ENCODE measurements around the gene ITSN2. TPM values are rescaled to one million over a fixed set of nuclear protein-coding genes. Genes with fewer than 3 reads are reported as not detected.

Gene ITSN2
- total RNA-seq, 2 donors from 2014 or later, result 12.6 to 16.8 TPM

DNA sequence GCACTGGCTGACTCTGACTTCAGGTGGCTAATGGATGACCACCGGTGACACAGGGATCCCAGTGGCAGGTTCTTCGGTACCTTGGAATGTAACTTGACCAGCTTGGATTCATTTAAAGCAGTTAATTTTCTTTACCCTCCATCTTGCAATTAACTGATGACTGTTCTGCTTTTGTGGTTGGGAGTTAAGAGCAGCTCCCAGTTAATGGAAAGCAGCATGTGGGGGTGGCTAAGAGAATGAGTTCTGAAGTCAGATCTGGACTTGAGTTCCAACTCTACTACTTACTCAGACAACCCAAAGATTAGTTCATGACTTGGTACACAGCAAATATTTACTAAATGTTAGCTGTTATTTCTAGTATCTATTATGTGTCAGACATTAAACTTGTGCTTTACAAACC is 127.0 kb downstream of the ITSN2 start:
- H3K4me3 ChIP-seq (ENCODE audit: low read length), result no peak overlapping the region
- H3K9ac ChIP-seq (ENCODE audit: extremely low read depth, low read length, poor library complexity, severe bottlenecking), result no peak overlapping the region
- Mint-ChIP-seq H3K27ac (no peak overlapping the region), H3K4me1 (peaks cover 11% of the 10 kb centered on the region), H3K27me3 (ENCODE audit: insufficient read depth) (peaks cover 7% of the 10 kb centered on the region), H3K9me3 (no peaks in the 10 kb centered on the region), H3K4me3 (no peak overlapping the region), H3K36me3 (ENCODE audit: low read depth) (no peaks in the 10 kb centered on the region)
- 96 to 100% methylated on average over 1 to 2 of the region's 2 CpGs for WGBS, 2 experiments (ENCODE audit: insufficient coverage in 1 of 2, insufficient read length in 1 of 2)
- H3K4me1 ChIP-seq (ENCODE audit: control insufficient read depth, insufficient read depth, low read length), result no peaks in the 10 kb centered on the region
- H3K27ac ChIP-seq (ENCODE audit: low read depth, low read length), result no peak overlapping the region
- DNase-seq, result no peak
- no peaks in the 10 kb centered on the region for H3K36me3 ChIP-seq (ENCODE audit: control insufficient read depth, insufficient read depth, low read length)
- H3K9me3 ChIP-seq (ENCODE audit: control insufficient read depth, low read length), result no peaks in the 10 kb centered on the region
- no peak for TF ChIP-seq CTCF (conservative IDR thresholded peaks at IDR 0.05)
- H3K27me3 ChIP-seq (ENCODE audit: control insufficient read depth, insufficient read depth, low read length, poor library complexity, severe bottlenecking), result peaks cover 53% of the 10 kb centered on the region

- DNase-seq, result no peak
- no peaks in the 10 kb centered on the region for H3K4me1 ChIP-seq (ENCODE audit: control insufficient read depth, insufficient read depth, low read length)
- no peaks in the 10 kb centered on the region for H3K36me3 Mint-ChIP-seq (ENCODE audit: low read depth)
- peaks cover 7% of the 10 kb centered on the region for H3K27me3 Mint-ChIP-seq (ENCODE audit: insufficient read depth)
- H3K4me3 Mint-ChIP-seq, result no peak overlapping the region
- H3K27ac Mint-ChIP-seq, result no peak overlapping the region
- TF ChIP-seq CTCF (conservative IDR thresholded peaks at IDR 0.05), result no peak
- WGBS, 2 experiments (ENCODE audit: insufficient coverage in 1 of 2, insufficient read length in 1 of 2), result 92 to 95% methylated on average over 3 to 4 of the region's 4 CpGs
- H3K4me1 Mint-ChIP-seq, result no peaks in the 10 kb centered on the region
- no peaks in the 10 kb centered on the region for H3K36me3 ChIP-seq (ENCODE audit: control insufficient read depth, insufficient read depth, low read length)
- H3K27ac ChIP-seq (ENCODE audit: low read depth, low read length), result peak overlapping the region; percentile 5
- H3K9ac ChIP-seq (ENCODE audit: extremely low read depth, low read length, poor library complexity, severe bottlenecking), result no peak overlapping the region
- no peak overlapping the region for H3K4me3 ChIP-seq (ENCODE audit: low read length)
- peaks cover 39% of the 10 kb centered on the region for H3K27me3 ChIP-seq (ENCODE audit: control insufficient read depth, insufficient read depth, low read length, poor library complexity, severe bottlenecking)
- no peaks in the 10 kb centered on the region for H3K9me3 Mint-ChIP-seq
- H3K9me3 ChIP-seq (ENCODE audit: control insufficient read depth, low read length), result no peaks in the 10 kb centered on the region
Measured at GRCh38 chr2:24231461-24231881, 128.9 kb downstream of the ITSN2 start.

GRCh38 chr2:24228470-24228869 is 131.9 kb downstream of the ITSN2 start:
- Mint-ChIP-seq H3K4me1 (no peaks in the 10 kb centered on the region), H3K27ac (no peak overlapping the region), H3K9me3 (no peaks in the 10 kb centered on the region), H3K36me3 (ENCODE audit: low read depth) (no peaks in the 10 kb centered on the region), H3K4me3 (no peak overlapping the region), H3K27me3 (ENCODE audit: insufficient read depth) (peaks cover 4% of the 10 kb centered on the region)
- H3K4me1 ChIP-seq (ENCODE audit: control insufficient read depth, insufficient read depth, low read length), result no peaks in the 10 kb centered on the region
- H3K9ac ChIP-seq (ENCODE audit: extremely low read depth, low read length, poor library complexity, severe bottlenecking), result no peak overlapping the region
- no peaks in the 10 kb centered on the region for H3K9me3 ChIP-seq (ENCODE audit: control insufficient read depth, low read length)
- no peak overlapping the region for H3K4me3 ChIP-seq (ENCODE audit: low read length)
- WGBS, 2 experiments (ENCODE audit: insufficient coverage in 1 of 2, insufficient read length in 1 of 2), result 25% methylated on average over 1 of the region's 1 CpG; no CpG with 5 or more reads in 1 of the 2 experiments
- H3K36me3 ChIP-seq (ENCODE audit: control insufficient read depth, insufficient read depth, low read length), result no peaks in the 10 kb centered on the region
- H3K27ac ChIP-seq (ENCODE audit: low read depth, low read length), result no peak overlapping the region
- peaks cover 26% of the 10 kb centered on the region for H3K27me3 ChIP-seq (ENCODE audit: control insufficient read depth, insufficient read depth, low read length, poor library complexity, severe bottlenecking)
- TF ChIP-seq CTCF (conservative IDR thresholded peaks at IDR 0.05), result peak; percentile 74
- DNase-seq, result no peak

Measured in endodermal cell (in vitro differentiated cells).